Fibroblast of lung (primary cell): ENCODE results near the gene WNT9A.

ENCODE experiments used
- CTCF ChIP-seq, 2 donors: IDR thresholded peaks in 1 of 2; conservative IDR thresholded peaks in 1 of 2; 1 replicate in 1 of 2; 2 replicates in 1 of 2; pipeline ENCODE4 v1.5.1; 2011 to 2012; ENCODE audit warnings: low read length in 2 of 2, control low read depth in 1 of 2, inconsistent platforms in 1 of 2, low read depth in 1 of 2, mild to moderate bottlenecking in 1 of 2
- EZH2 ChIP-seq: IDR thresholded peaks from 2 replicates; pipeline ENCODE4 v1.5.1; 2012; ENCODE audit warnings: low read length, control low read depth, mild to moderate bottlenecking; ENCODE audit errors: missing control alignments

DNA sequence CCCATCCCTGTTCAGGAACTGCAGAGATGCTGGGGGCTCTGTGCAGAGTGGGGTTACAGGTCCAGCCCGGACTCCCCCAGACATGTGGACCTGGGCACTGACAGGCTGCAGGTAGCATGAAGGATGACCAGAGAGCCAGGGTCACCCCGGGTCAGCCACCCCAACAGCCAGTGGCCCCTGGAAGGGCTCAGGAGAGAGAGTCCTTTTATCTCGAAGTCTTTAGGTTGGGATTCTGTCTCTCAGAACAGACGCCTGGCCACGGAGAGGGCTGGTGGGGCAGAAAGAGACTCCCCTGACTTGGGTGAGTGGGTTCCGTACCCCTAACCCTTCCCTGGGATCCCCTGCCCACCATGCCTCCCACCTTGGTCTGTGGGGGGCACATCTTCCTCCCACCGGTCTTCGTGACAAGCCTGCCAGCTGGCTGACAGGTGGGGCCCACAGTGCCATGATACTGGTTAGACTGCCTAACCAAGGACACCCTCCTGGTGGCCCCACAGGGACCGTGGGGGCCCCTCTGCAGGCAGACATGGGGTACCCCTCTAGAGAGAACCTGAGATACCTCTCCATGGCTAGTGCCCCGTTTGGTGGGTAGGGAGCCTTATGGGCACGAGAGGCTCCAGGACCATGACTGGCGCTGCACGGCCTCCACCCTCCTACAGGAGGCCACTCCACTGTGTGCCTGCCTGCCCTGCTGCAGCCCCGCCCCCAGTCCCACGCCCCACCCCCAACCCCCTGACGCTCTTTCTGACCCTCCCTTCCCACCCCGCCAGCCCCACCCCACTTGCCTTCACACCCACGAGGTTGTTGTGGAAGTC is 24.2 kb downstream of the WNT9A start:
- TF ChIP-seq CTCF (conservative IDR thresholded peaks at IDR 0.05 in 1 of 2, IDR thresholded peaks at IDR 0.05 in 1 of 2; ENCODE audit: low read depth in 1 of 2, low read length in 2 of 2) (no peak), EZH2 (no peak)
